Measurements from ENCODE around the gene KLHL3. TPM values are rescaled to one million over a fixed set of nuclear protein-coding genes. Genes with fewer than 3 reads are reported as not detected.

The KLHL3 gene
- total RNA-seq, 4 donors from 2014 or later, result 1.2 to 29.1 (median 3.4) TPM

DNA sequence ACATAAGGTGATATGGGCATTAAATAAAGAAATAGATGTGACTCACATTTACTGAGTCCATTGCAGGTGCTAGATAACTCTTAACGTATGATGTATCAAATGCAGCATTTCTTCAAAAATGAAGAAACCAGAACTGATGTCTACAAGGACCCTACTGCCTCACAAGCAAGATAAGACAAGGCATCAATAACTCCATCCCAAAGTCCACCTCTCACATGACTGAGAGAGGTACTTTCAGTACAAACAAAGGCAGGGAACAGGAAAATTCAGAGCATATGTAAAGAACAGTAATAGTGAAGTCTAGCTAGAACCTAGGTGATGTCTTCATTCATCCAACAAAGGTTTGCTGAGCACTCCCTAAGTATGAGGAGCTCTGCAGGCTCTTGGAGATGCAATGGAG is 54.7 kb downstream of the KLHL3 start:
- TF ChIP-seq POLR2A (IDR thresholded peaks at IDR 0.05) (no peak), POLR2AphosphoS5 (IDR thresholded peaks at IDR 0.05) (no peak), EP300 (IDR thresholded peaks at IDR 0.05) (no peak)
- TF ChIP-seq, protein P1, sequence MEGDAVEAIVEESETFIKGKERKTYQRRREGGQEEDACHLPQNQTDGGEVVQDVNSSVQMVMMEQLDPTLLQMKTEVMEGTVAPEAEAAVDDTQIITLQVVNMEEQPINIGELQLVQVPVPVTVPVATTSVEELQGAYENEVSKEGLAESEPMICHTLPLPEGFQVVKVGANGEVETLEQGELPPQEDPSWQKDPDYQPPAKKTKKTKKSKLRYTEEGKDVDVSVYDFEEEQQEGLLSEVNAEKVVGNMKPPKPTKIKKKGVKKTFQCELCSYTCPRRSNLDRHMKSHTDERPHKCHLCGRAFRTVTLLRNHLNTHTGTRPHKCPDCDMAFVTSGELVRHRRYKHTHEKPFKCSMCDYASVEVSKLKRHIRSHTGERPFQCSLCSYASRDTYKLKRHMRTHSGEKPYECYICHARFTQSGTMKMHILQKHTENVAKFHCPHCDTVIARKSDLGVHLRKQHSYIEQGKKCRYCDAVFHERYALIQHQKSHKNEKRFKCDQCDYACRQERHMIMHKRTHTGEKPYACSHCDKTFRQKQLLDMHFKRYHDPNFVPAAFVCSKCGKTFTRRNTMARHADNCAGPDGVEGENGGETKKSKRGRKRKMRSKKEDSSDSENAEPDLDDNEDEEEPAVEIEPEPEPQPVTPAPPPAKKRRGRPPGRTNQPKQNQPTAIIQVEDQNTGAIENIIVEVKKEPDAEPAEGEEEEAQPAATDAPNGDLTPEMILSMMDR (IDR thresholded peaks at IDR 0.05), result no peak
- no peaks in the 10 kb centered on the region for H3K27me3 ChIP-seq
- DNase-seq (ENCODE audit: low spot score in 2 of 2), result no peak
- H3K27ac ChIP-seq, result no peak overlapping the region
- WGBS, result 96% methylated on average over 1 of the region's 1 CpG
- no peak overlapping the region for H3K4me3 ChIP-seq
- H3K9me3 ChIP-seq, result no peaks in the 10 kb centered on the region
- no peaks in the 10 kb centered on the region for H3K4me1 ChIP-seq
- H3K36me3 ChIP-seq, result no peaks in the 10 kb centered on the region

DNA sequence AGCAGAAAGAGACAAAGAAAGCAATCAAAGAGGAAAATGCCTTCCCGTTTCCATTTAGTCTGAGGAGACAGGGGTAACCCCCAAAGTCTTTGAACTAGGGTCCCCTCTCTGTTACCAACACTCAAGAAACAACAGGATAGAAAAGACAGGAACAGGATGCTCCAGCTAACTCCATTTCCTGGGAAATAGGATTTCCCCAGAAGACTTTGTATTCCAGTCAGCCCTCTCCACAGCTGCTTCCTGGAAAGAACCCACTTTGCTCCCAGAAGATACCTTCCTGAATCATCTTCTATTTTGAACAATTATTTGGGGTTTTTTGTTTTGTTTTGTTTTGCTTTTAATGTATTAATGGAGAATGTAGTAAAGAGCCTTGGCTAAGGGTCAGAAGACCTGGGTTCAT is 56.0 kb downstream of the KLHL3 start:
- H3K9me3 ChIP-seq, result no peaks in the 10 kb centered on the region
- H3K4me1 ChIP-seq, result no peaks in the 10 kb centered on the region
- H3K27me3 ChIP-seq, result no peaks in the 10 kb centered on the region
- no peaks in the 10 kb centered on the region for H3K36me3 ChIP-seq
- WGBS, result 90% methylated on average over 1 of the region's 1 CpG
- no peak overlapping the region for H3K4me3 ChIP-seq
- no peak overlapping the region for H3K27ac ChIP-seq
- TF ChIP-seq EP300 (IDR thresholded peaks at IDR 0.05), result no peak
- TF ChIP-seq POLR2A (IDR thresholded peaks at IDR 0.05), result no peak
- TF ChIP-seq POLR2AphosphoS5 (IDR thresholded peaks at IDR 0.05), result no peak
- TF ChIP-seq, protein P1 (IDR thresholded peaks at IDR 0.05), result no peak
- DNase-seq (ENCODE audit: low spot score in 2 of 2), result no peak

DNA sequence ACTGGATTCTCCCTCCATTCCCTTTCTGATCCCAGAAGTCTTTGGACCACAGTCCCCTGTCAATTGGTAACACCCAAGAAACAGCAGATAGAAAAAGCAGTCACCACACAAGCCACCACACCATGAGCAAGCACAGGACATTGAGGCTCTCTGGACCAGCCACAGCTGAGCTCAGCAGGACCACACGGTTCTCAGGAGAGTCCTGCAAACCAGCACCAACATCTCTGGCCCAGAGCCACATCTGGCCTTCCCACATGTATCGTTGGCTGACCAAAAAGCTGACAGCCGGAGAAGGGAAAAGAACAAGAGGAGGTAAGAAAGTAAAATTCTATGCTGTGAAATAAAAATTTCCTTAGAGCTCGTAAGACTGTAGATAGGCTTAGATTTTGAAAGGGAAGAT is 56.7 kb downstream of the KLHL3 start:
- TF ChIP-seq POLR2AphosphoS5 (IDR thresholded peaks at IDR 0.05) (no peak), EP300 (IDR thresholded peaks at IDR 0.05) (no peak), POLR2A (IDR thresholded peaks at IDR 0.05) (no peak)
- TF ChIP-seq, protein P1 (IDR thresholded peaks at IDR 0.05), result no peak
- H3K36me3 ChIP-seq, result no peaks in the 10 kb centered on the region
- 75% methylated on average over 4 of the region's 4 CpGs for WGBS
- DNase-seq (ENCODE audit: low spot score in 2 of 2), result no peak
- H3K27ac ChIP-seq, result no peak overlapping the region
- H3K4me3 ChIP-seq, result no peak overlapping the region
- no peaks in the 10 kb centered on the region for H3K9me3 ChIP-seq
- H3K27me3 ChIP-seq, result no peaks in the 10 kb centered on the region
- H3K4me1 ChIP-seq, result no peaks in the 10 kb centered on the region

DNA sequence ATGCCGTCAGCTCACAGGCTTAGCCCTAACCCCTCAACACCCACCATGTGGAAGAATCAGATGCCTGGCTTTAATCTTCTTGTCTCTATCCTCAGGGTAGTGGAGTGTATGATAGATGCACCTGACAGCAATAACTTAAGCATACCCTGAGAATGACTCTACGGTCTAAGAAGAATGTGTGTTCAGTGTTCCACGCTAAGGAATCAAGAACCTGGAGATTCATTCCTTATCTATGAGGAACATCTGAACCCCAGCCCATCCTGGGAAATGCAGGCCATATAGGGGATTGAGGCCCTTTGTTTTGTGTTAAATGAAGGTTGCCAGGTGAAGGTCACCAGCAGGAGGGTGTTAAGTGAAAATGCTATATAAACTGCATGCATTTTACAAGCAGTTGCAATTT is 63.0 kb downstream of the KLHL3 start:
- Histone ChIP-seq H3K4me3 (no peak overlapping the region), H3K36me3 (no peaks in the 10 kb centered on the region), H3K9me3 (no peaks in the 10 kb centered on the region), H3K27ac (no peak overlapping the region), H3K27me3 (no peaks in the 10 kb centered on the region), H3K4me1 (no peaks in the 10 kb centered on the region)
- 84% methylated on average over 2 of the region's 3 CpGs for WGBS
- DNase-seq (ENCODE audit: low spot score in 2 of 2), result no peak
- TF ChIP-seq, protein P1 (IDR thresholded peaks at IDR 0.05), result no peak
- TF ChIP-seq EP300 (IDR thresholded peaks at IDR 0.05), result no peak
- TF ChIP-seq POLR2AphosphoS5 (IDR thresholded peaks at IDR 0.05), result no peak
- TF ChIP-seq POLR2A (IDR thresholded peaks at IDR 0.05), result no peak

DNA sequence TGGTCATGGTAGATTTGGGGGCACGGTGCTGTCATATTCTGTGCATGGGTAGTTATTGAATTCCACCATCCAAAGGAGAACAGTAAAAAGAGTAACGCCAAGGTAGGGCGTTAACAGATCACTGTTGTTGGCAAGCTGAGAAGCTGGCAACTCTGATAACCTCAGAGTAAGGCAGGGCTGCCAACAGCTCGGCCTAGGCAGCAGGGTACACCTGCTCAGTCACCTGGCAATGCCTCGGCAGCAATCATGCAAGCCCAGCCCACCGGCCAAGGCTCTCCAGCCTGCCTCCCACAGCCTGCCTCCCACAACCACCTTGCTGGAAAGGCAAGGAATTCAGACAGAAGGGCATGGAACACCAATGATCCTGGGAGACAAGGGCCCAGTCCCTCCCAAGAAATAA is 63.9 kb downstream of the KLHL3 start:
- no peaks in the 10 kb centered on the region for H3K36me3 ChIP-seq
- H3K27ac ChIP-seq, result no peak overlapping the region
- TF ChIP-seq, protein P1 (IDR thresholded peaks at IDR 0.05), result no peak
- TF ChIP-seq POLR2AphosphoS5 (IDR thresholded peaks at IDR 0.05), result no peak
- TF ChIP-seq POLR2A (IDR thresholded peaks at IDR 0.05), result no peak
- TF ChIP-seq EP300 (IDR thresholded peaks at IDR 0.05), result no peak
- 49% methylated on average over 6 of the region's 6 CpGs for WGBS
- no peaks in the 10 kb centered on the region for H3K9me3 ChIP-seq
- no peak for DNase-seq (ENCODE audit: low spot score in 2 of 2)
- H3K4me1 ChIP-seq, result no peaks in the 10 kb centered on the region
- H3K27me3 ChIP-seq, result no peaks in the 10 kb centered on the region
- H3K4me3 ChIP-seq, result no peak overlapping the region

Data from suprapubic skin (tissue), 4 donors.